CD4-positive, CD25-positive, alpha-beta regulatory T cell (primary cell): ENCODE data around the gene ABO. TPM values are rescaled to one million over a fixed set of nuclear protein-coding genes. Genes with fewer than 3 reads are reported as not detected.
"Not testable (repeated sequence)": the region's sequence is repeated elsewhere in the genome, so short reads cannot be mapped to it uniquely, and the experiment has no call there.

Experiments used
- ATAC-seq, 2 donors: fragments of 150-1000 bp; cut with Tn5 transposase; one replicate each; pipeline ENCODE4 v1.10.0; 2021; ENCODE audit warnings: low read depth in 2 of 2, moderate number of reproducible peaks in 2 of 2, moderate library complexity in 1 of 2
- DNase-seq, 3 donors: peaks; one replicate each; pipeline versions ENCODE4 v3.0.0 to v3.0.0-alpha.2; 2012 to 2022; ENCODE audit warnings: mixed read lengths in 1 of 3
- H3K27ac ChIP-seq: one replicate; pipeline ENCODE4 v1.7.0; 2013; ENCODE audit warnings: mild to moderate bottlenecking, low read length; ENCODE audit not compliant: insufficient read depth, poor library complexity, severe bottlenecking
- H3K27me3 ChIP-seq: one replicate; pipeline ENCODE4 v1.7.0; 2013; ENCODE audit warnings: low read length; ENCODE audit not compliant: control insufficient read depth, insufficient read depth
- H3K36me3 ChIP-seq: one replicate; pipeline ENCODE4 v1.7.0; 2013; ENCODE audit warnings: mild to moderate bottlenecking, low read length, moderate library complexity; ENCODE audit not compliant: control insufficient read depth, insufficient read depth
- H3K4me1 ChIP-seq: 2 replicates; pipeline ENCODE4 v1.7.0; 2013; ENCODE audit warnings: mild to moderate bottlenecking, low read length; ENCODE audit not compliant: insufficient read depth, control insufficient read depth, poor library complexity, severe bottlenecking
- H3K4me3 ChIP-seq: one replicate; pipeline ENCODE4 v1.7.0; 2013; ENCODE audit warnings: low read depth, mild to moderate bottlenecking, low read length, moderate library complexity
- H3K9me3 ChIP-seq, 2 experiments: 1 replicate in 1 of 2; 2 replicates in 1 of 2; pipeline ENCODE4 v1.7.0; 2013; ENCODE audit warnings: low read length in 2 of 2, mild to moderate bottlenecking in 1 of 2, moderate library complexity in 1 of 2; ENCODE audit not compliant: control insufficient read depth in 2 of 2
- H3K27ac Mint-ChIP-seq, 3 donors: one replicate each; pipeline ENCODE4 v1.8.0; 2020 to 2022; ENCODE audit warnings: mild to moderate bottlenecking in 3 of 3, mixed read lengths in 3 of 3, moderate library complexity in 2 of 3
- H3K27me3 Mint-ChIP-seq: one replicate; pipeline ENCODE4 v1.8.0; 2022; ENCODE audit warnings: mild to moderate bottlenecking, mixed read lengths
- H3K36me3 Mint-ChIP-seq: one replicate; pipeline ENCODE4 v1.8.0; 2020; ENCODE audit warnings: mixed read lengths
- H3K4me1 Mint-ChIP-seq, 4 donors: one replicate each; pipeline ENCODE4 v1.8.0; 2020 to 2022; ENCODE audit warnings: mixed read lengths in 4 of 4, mild to moderate bottlenecking in 1 of 4
- H3K4me3 Mint-ChIP-seq, 4 donors: one replicate each; pipeline ENCODE4 v1.8.0; 2020 to 2022; ENCODE audit warnings: mild to moderate bottlenecking in 4 of 4, mixed read lengths in 4 of 4, moderate library complexity in 3 of 4
- H3K9me3 Mint-ChIP-seq, 7 donors: one replicate each; pipeline ENCODE4 v1.8.0; 2020 to 2022; ENCODE audit warnings: mixed read lengths in 7 of 7, mild to moderate bottlenecking in 3 of 7, moderate library complexity in 2 of 7
- polyA plus RNA-seq, 4 donors: library from polyadenylated mRNA; unstranded; fragments of 300-500 nt; fragmentation: Illumina TruSeq; gene quantifications; one replicate each; pipeline ENCODE4 v1.2.3, GENCODE V29; 2021
- total RNA-seq: library from RNA; stranded (reverse); gene quantifications from one replicate; pipeline ENCODE4 v1.2.3, GENCODE V29; 2022

The ABO gene
- total and polyA plus RNA-seq, 5 donors from 2014 or later: 0.62 TPM; not detected in 4

GRCh38 chr9:133218049-133218975 is 56.7 kb downstream of the ABO start:
- not testable (repeated sequence) for H3K9me3 ChIP-seq, H3K36me3 ChIP-seq, H3K27ac ChIP-seq, DNase-seq, H3K4me1 ChIP-seq, H3K36me3 Mint-ChIP-seq, H3K4me1 Mint-ChIP-seq, H3K4me3 ChIP-seq, H3K27ac Mint-ChIP-seq, H3K27me3 ChIP-seq, H3K4me3 Mint-ChIP-seq, ATAC-seq
- H3K9me3 Mint-ChIP-seq: peaks cover 0 to 11% (median 2%) of the 10 kb centered on the region in 7 donors
- peaks cover 16% of the 10 kb centered on the region for H3K27me3 Mint-ChIP-seq

GRCh38 chr9:133217333-133217988 is 57.5 kb downstream of the ABO start:
- H3K4me1 ChIP-seq, H3K4me3 Mint-ChIP-seq, H3K36me3 ChIP-seq, H3K4me3 ChIP-seq, H3K27ac Mint-ChIP-seq, DNase-seq, H3K36me3 Mint-ChIP-seq, H3K9me3 ChIP-seq, ATAC-seq, H3K27me3 ChIP-seq, H3K4me1 Mint-ChIP-seq, H3K27ac ChIP-seq: not testable (repeated sequence)
- Mint-ChIP-seq H3K9me3 (peaks cover 0 to 11% (median 2%) of the 10 kb centered on the region in 7 donors), H3K27me3 (peaks cover 20% of the 10 kb centered on the region)

- not testable (repeated sequence) for H3K4me1 Mint-ChIP-seq, H3K4me3 Mint-ChIP-seq, H3K4me1 ChIP-seq, H3K27ac Mint-ChIP-seq, H3K4me3 ChIP-seq, H3K27me3 ChIP-seq, ATAC-seq, H3K27ac ChIP-seq, H3K36me3 Mint-ChIP-seq, H3K36me3 ChIP-seq, H3K9me3 ChIP-seq, DNase-seq
- H3K9me3 Mint-ChIP-seq: peaks cover 0 to 11% (median 2%) of the 10 kb centered on the region in 7 donors
- peaks cover 26% of the 10 kb centered on the region for H3K27me3 Mint-ChIP-seq
These were observed 60.7 kb downstream of the ABO start for GRCh38 chr9:133214276-133214675.

GRCh38 chr9:133210609-133211008 is 64.4 kb downstream of the ABO start:
- H3K9me3 ChIP-seq: no peaks in the 10 kb centered on the region
- H3K4me3 Mint-ChIP-seq: no peak overlapping the region
- H3K27ac ChIP-seq: no peak overlapping the region
- H3K36me3 ChIP-seq: no peaks in the 10 kb centered on the region
- peaks cover 22% of the 10 kb centered on the region for H3K27me3 Mint-ChIP-seq
- no peaks in the 10 kb centered on the region for H3K27me3 ChIP-seq
- no peaks in the 10 kb centered on the region for H3K4me1 Mint-ChIP-seq
- H3K4me1 ChIP-seq: no peaks in the 10 kb centered on the region
- no peak overlapping the region for H3K4me3 ChIP-seq
- no peaks in the 10 kb centered on the region for H3K36me3 Mint-ChIP-seq
- peaks cover 0 to 11% (median 2%) of the 10 kb centered on the region in 7 donors for H3K9me3 Mint-ChIP-seq
- no peak for DNase-seq
- ATAC-seq: no peak
- no peak overlapping the region for H3K27ac Mint-ChIP-seq

- H3K4me1 ChIP-seq: no peaks in the 10 kb centered on the region
- no peaks in the 10 kb centered on the region for H3K27me3 ChIP-seq
- H3K27ac Mint-ChIP-seq: no peak overlapping the region
- H3K9me3 Mint-ChIP-seq: peaks cover 0 to 11% (median 2%) of the 10 kb centered on the region in 7 donors
- DNase-seq (no peak), ATAC-seq (no peak)
- H3K4me3 ChIP-seq: no peak overlapping the region
- H3K27me3 Mint-ChIP-seq: peaks cover 22% of the 10 kb centered on the region
- H3K36me3 ChIP-seq: no peaks in the 10 kb centered on the region
- no peaks in the 10 kb centered on the region for H3K36me3 Mint-ChIP-seq
- H3K4me1 Mint-ChIP-seq: no peaks in the 10 kb centered on the region
- H3K9me3 ChIP-seq: no peaks in the 10 kb centered on the region
- H3K27ac ChIP-seq: no peak overlapping the region
- no peak overlapping the region for H3K4me3 Mint-ChIP-seq
These were observed 64.8 kb downstream of the ABO start for GRCh38 chr9:133210202-133210532.

- not testable (repeated sequence) for H3K27ac ChIP-seq, DNase-seq, H3K4me3 Mint-ChIP-seq, H3K36me3 Mint-ChIP-seq, H3K27me3 ChIP-seq, H3K4me1 Mint-ChIP-seq, H3K9me3 ChIP-seq, H3K4me1 ChIP-seq, H3K9me3 Mint-ChIP-seq, ATAC-seq, H3K36me3 ChIP-seq, H3K27ac Mint-ChIP-seq, H3K4me3 ChIP-seq
- peaks cover 17% of the 10 kb centered on the region for H3K27me3 Mint-ChIP-seq
These were observed 65.4 kb downstream of the ABO start for GRCh38 chr9:133209327-133210201.

GRCh38 chr9:133208880-133209300 is 66.1 kb downstream of the ABO start, which contains the start of gene OBP2B:
OBP2B (minus strand) TSS chr9:133209250; CDS start chr9:133209199, 51 bp downstream.
- H3K27ac Mint-ChIP-seq, H3K27ac ChIP-seq, DNase-seq, H3K4me3 Mint-ChIP-seq, ATAC-seq, H3K4me3 ChIP-seq, H3K27me3 ChIP-seq, H3K36me3 Mint-ChIP-seq, H3K9me3 ChIP-seq, H3K4me1 Mint-ChIP-seq, H3K9me3 Mint-ChIP-seq, H3K36me3 ChIP-seq, H3K4me1 ChIP-seq: not testable (repeated sequence)
- H3K27me3 Mint-ChIP-seq: peaks cover 20% of the 10 kb centered on the region
